ENCODE results near the gene MYO3A.
"Not testable (repeated sequence)": the region's sequence is repeated elsewhere in the genome, so short reads cannot be mapped to it uniquely, and the experiment has no call there.

Gene MYO3A

DNA sequence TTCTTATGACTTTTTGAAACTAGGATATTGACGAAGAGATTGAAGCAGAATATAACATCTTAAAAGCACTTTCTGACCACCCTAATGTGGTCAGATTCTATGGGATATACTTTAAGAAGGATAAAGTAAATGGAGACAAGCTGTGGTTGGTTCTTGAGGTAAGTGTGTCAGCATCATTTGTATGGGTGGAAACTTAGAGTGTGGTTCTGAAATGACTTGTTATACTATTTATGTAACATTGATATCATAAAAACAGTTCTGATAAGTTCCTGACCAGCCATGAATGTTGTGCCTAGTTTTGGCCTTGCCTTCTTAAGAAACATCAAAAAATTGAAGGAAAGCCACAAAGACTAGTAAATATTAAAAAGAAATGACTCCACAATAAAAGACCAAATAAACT lies 20.8 kb downstream of the MYO3A start:
- no peak overlapping the region for H3K27ac Mint-ChIP-seq
- peaks cover 8% of the 10 kb centered on the region for H3K9me3 Mint-ChIP-seq
- no peak for DNase-seq
- H3K4me3 Mint-ChIP-seq: no peak overlapping the region
- H3K36me3 Mint-ChIP-seq (ENCODE audit: low read depth): no peaks in the 10 kb centered on the region
- no peaks in the 10 kb centered on the region for H3K27me3 Mint-ChIP-seq
- no peaks in the 10 kb centered on the region for H3K4me1 Mint-ChIP-seq (ENCODE audit: low read depth)

DNA sequence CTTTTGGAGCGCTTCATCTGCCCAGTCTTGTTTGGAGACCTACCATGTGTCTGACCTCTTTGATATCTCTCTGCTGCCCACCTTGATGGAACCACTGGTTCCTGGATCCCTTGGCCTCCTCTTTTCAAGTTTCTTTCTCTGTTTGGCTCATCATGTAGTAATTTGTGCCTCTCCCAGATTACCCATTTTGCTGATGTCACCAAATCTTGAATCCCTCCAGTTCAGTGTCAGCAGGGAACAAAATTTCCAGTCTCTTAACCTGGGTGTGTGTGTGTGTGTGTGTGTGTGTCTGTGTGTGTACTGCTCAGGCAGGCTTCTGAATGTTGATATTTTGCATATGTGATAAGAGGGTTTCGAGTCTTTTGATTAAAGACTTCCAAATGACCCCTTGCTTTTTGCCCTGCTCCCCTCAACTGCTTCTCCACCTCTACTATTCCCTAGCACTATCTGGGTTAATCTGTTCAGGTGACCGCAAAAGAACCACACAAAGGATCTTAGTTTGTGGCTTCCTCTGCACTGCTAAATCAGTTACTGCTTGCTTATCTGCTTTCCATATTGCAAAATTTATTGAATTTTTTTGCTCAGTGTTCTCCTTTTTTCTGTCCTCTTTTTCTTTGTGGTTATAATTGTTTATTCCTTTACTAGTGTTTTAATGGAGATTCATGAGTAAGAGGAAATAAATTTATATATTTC lies 25.7 kb downstream of the MYO3A start:
- DNase-seq: no peak
- peaks cover 2% of the 10 kb centered on the region for H3K27me3 Mint-ChIP-seq
- H3K27ac Mint-ChIP-seq: no peak overlapping the region
- no peak overlapping the region for H3K4me3 Mint-ChIP-seq
- no peaks in the 10 kb centered on the region for H3K4me1 Mint-ChIP-seq (ENCODE audit: low read depth)
- no peaks in the 10 kb centered on the region for H3K36me3 Mint-ChIP-seq (ENCODE audit: low read depth)
- H3K9me3 Mint-ChIP-seq: peaks cover 8% of the 10 kb centered on the region

DNA sequence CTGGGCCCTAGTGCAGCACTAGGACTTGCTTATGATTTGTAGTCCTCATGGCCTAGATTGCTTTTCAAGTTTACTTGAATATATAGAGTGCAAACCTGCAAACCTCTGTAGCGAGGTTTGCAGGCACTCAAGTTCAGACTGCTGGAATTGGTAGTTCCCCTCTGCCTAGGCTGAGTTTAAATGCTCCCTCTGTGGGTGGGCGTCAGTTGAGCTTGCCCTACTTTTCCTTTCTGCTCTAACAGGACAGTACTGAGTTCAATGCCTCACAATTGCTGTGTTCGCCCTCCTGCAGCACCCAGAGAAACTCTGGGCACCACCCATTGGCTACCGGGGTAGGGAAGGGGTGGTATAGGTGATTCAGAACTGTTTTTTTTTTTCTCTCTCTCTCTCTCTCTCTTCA lies 31.6 kb downstream of the MYO3A start:
- no peaks in the 10 kb centered on the region for H3K4me1 Mint-ChIP-seq (ENCODE audit: low read depth)
- no peak for DNase-seq
- no peaks in the 10 kb centered on the region for H3K36me3 Mint-ChIP-seq (ENCODE audit: low read depth)
- H3K4me3 Mint-ChIP-seq: no peak overlapping the region
- no peaks in the 10 kb centered on the region for H3K9me3 Mint-ChIP-seq
- peaks cover 17% of the 10 kb centered on the region for H3K27me3 Mint-ChIP-seq
- no peak overlapping the region for H3K27ac Mint-ChIP-seq

GRCh38 chr10:25966844-25967243 lies 32.8 kb downstream of the MYO3A start:
- no peaks in the 10 kb centered on the region for H3K9me3 Mint-ChIP-seq
- peaks cover 15% of the 10 kb centered on the region for H3K27me3 Mint-ChIP-seq
- no peak overlapping the region for H3K4me3 Mint-ChIP-seq
- no peaks in the 10 kb centered on the region for H3K36me3 Mint-ChIP-seq (ENCODE audit: low read depth)
- DNase-seq: no peak
- H3K4me1 Mint-ChIP-seq (ENCODE audit: low read depth): no peaks in the 10 kb centered on the region
- H3K27ac Mint-ChIP-seq: no peak overlapping the region

- H3K27me3 Mint-ChIP-seq: peaks cover 9% of the 10 kb centered on the region
- no peak overlapping the region for H3K4me3 Mint-ChIP-seq
- H3K27ac Mint-ChIP-seq: no peak overlapping the region
- no peaks in the 10 kb centered on the region for H3K4me1 Mint-ChIP-seq (ENCODE audit: low read depth)
- no peaks in the 10 kb centered on the region for H3K9me3 Mint-ChIP-seq
- no peaks in the 10 kb centered on the region for H3K36me3 Mint-ChIP-seq (ENCODE audit: low read depth)
- no peak for DNase-seq
Observed at GRCh38 chr10:25972631-25973030, 38.6 kb downstream of the MYO3A start.

DNA sequence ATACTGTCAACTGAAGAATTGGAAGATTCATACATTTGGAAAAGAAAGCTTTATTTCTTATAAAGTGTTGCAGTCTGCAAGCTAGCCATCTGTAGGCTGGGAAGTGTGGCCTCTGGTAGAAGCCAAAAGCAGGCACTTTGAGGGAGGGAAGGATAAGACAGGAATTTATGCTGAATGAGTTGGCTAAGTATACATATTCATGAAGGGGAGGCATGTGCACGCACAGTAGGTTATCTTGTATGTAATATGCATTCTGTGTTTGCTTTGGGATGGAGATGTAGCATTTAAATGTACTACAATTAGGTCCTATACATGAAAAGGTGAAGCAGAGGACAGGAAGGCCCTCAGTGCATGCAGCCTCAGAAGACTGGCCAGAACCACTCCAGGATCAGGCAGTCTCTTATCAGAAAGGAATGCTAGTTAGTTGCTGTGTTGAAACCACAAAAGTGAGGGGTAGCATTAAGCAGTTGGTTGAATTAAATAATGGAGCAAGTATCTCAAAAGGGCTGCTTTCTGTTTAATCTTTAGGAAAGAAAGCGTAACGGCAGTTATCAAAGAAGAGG lies 40.9 kb downstream of the MYO3A start:
- Mint-ChIP-seq H3K27me3 (peaks cover 13% of the 10 kb centered on the region), H3K4me3 (no peak overlapping the region), H3K27ac (no peak overlapping the region), H3K4me1 (ENCODE audit: low read depth) (no peaks in the 10 kb centered on the region), H3K9me3 (no peaks in the 10 kb centered on the region), H3K36me3 (ENCODE audit: low read depth) (no peaks in the 10 kb centered on the region)
- no peak for DNase-seq

- H3K4me1 Mint-ChIP-seq (ENCODE audit: low read depth): no peaks in the 10 kb centered on the region
- no peaks in the 10 kb centered on the region for H3K36me3 Mint-ChIP-seq (ENCODE audit: low read depth)
- peaks cover 6% of the 10 kb centered on the region for H3K9me3 Mint-ChIP-seq
- no peak overlapping the region for H3K27ac Mint-ChIP-seq
- H3K4me3 Mint-ChIP-seq: no peak overlapping the region
- DNase-seq: no peak
- peaks cover 15% of the 10 kb centered on the region for H3K27me3 Mint-ChIP-seq
Observed at GRCh38 chr10:25978771-25979170, 44.7 kb downstream of the MYO3A start.

DNA sequence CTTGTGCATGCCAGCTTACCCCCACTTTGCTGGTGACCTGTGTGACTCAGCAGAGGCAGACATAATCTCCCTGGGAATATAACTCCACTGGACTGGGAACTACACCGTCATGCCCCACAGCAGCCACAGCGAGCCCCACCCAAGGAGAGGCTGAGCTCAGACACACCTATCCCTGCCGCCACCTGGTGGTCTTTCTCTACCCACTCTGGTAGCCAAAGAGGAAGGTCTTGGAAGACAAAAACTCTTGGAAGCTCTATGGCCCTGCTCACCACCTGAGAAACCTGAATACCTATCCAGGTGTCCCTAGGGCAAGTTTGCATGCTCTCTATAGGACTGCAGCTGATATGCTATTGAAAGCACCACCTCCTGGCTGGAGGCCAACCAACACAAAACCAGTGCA lies 48.1 kb downstream of the MYO3A start:
- no peak for DNase-seq
- H3K9me3 Mint-ChIP-seq: peaks cover 6% of the 10 kb centered on the region
- H3K27ac Mint-ChIP-seq: no peak overlapping the region
- H3K27me3 Mint-ChIP-seq: peaks cover 13% of the 10 kb centered on the region
- H3K4me3 Mint-ChIP-seq: no peak overlapping the region
- no peaks in the 10 kb centered on the region for H3K4me1 Mint-ChIP-seq (ENCODE audit: low read depth)
- H3K36me3 Mint-ChIP-seq (ENCODE audit: low read depth): no peaks in the 10 kb centered on the region

GRCh38 chr10:25988583-25988982 lies 54.6 kb downstream of the MYO3A start:
- no peak overlapping the region for H3K27ac Mint-ChIP-seq
- no peak for DNase-seq
- no peaks in the 10 kb centered on the region for H3K36me3 Mint-ChIP-seq (ENCODE audit: low read depth)
- H3K4me1 Mint-ChIP-seq (ENCODE audit: low read depth): no peaks in the 10 kb centered on the region
- no peak overlapping the region for H3K4me3 Mint-ChIP-seq
- no peaks in the 10 kb centered on the region for H3K9me3 Mint-ChIP-seq
- no peaks in the 10 kb centered on the region for H3K27me3 Mint-ChIP-seq

- Mint-ChIP-seq H3K36me3 (ENCODE audit: low read depth) (no peaks in the 10 kb centered on the region), H3K27ac (no peak overlapping the region), H3K27me3 (no peaks in the 10 kb centered on the region), H3K4me3 (no peak overlapping the region), H3K9me3 (no peaks in the 10 kb centered on the region), H3K4me1 (ENCODE audit: low read depth) (no peaks in the 10 kb centered on the region)
- no peak for DNase-seq
Observed at GRCh38 chr10:25989951-25990350, 55.9 kb downstream of the MYO3A start.

DNA sequence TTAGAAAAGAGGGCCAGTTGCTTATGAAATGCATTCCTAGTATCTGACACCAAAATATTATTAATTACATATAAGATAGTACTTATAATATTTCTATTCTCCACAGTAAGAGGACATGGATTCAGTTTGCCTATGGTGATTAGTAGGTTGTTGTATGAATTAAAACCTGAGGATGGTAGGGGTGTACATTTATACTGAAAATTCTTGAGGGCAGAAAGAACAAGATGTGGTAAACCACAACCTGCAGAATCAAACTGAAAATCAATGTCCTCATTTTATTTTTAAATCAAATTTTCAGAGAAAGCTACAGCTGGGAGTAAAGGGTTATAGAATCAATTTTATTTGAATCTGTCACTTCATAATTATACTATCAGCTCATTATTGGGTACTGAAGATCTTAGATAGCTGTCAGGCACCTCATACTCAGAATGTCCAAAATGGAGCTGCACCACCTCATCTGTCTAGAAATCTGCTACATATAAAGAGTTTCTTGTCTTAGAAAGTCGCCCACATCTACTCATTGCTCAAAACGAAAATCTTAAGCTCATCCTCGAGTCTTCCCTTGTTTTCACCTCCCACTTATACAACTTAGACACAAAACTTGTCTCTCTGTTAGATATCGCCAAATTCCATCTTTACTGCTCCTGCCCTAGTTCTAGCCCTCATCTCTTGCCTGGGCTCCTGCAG lies 65.4 kb downstream of the MYO3A start:
- no peaks in the 10 kb centered on the region for H3K9me3 Mint-ChIP-seq
- H3K27ac Mint-ChIP-seq: no peak overlapping the region
- H3K4me3 Mint-ChIP-seq: no peak overlapping the region
- no peaks in the 10 kb centered on the region for H3K36me3 Mint-ChIP-seq (ENCODE audit: low read depth)
- no peak for DNase-seq
- no peaks in the 10 kb centered on the region for H3K4me1 Mint-ChIP-seq (ENCODE audit: low read depth)
- H3K27me3 Mint-ChIP-seq: peaks cover 19% of the 10 kb centered on the region

GRCh38 chr10:26000971-26001370 lies 66.9 kb downstream of the MYO3A start:
- Mint-ChIP-seq H3K4me3 (no peak overlapping the region), H3K27ac (no peak overlapping the region), H3K9me3 (no peaks in the 10 kb centered on the region)

DNA sequence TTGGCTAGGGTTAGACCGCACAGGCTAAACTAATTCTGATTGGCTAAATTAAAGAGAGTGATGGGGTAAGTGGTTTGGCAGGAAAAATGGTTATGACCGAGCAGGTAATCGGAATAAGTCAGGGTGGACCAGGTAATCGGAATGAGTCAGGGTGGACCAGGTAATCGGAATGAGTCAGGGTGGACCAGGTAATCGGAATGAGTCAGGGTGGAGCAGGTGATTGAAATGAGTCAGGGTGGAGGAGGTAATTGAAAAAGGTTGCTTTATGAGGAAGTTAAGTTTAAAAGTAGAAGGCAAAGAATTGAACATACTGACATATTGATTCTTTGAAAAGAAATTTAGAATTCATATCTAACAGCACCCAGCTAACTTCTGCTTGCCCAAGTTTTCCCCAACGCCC lies 68.4 kb downstream of the MYO3A start:
- H3K36me3 Mint-ChIP-seq (ENCODE audit: low read depth); H3K4me3 Mint-ChIP-seq; DNase-seq; H3K4me1 Mint-ChIP-seq (ENCODE audit: low read depth); H3K27ac Mint-ChIP-seq; H3K9me3 Mint-ChIP-seq: not testable (repeated sequence)
- H3K27me3 Mint-ChIP-seq: peaks cover 13% of the 10 kb centered on the region

More at GRCh38 chr10:26000971-26001370, 66.9 kb downstream of the MYO3A start:
- H3K27me3 Mint-ChIP-seq: peaks cover 19% of the 10 kb centered on the region
- no peaks in the 10 kb centered on the region for H3K4me1 Mint-ChIP-seq (ENCODE audit: low read depth)
- no peak for DNase-seq
- no peaks in the 10 kb centered on the region for H3K36me3 Mint-ChIP-seq (ENCODE audit: low read depth)

GRCh38 chr10:26015092-26015491 lies 81.1 kb downstream of the MYO3A start:
- Mint-ChIP-seq H3K27ac (no peak overlapping the region), H3K27me3 (no peaks in the 10 kb centered on the region), H3K36me3 (ENCODE audit: low read depth) (no peaks in the 10 kb centered on the region), H3K9me3 (no peaks in the 10 kb centered on the region), H3K4me3 (no peak overlapping the region), H3K4me1 (ENCODE audit: low read depth) (no peaks in the 10 kb centered on the region)
- no peak for DNase-seq

DNA sequence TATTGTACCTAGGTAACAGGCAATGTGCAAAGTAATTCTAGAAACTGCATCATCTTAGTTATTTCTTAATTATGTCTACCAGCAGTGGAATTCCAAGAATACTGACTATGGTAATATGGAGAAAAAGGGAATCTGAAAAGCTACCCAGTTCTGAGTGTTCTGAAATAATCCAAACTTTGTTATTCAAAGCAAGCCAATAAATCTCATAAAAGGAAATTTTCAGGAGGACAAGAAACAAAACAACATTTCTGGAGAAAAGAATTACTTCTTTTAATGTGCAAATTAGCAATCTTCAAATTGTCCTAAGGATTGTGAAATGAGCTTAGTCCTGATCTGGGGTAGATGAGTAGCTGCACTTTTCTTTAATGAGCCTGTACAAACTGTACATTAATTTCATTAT lies 88.8 kb downstream of the MYO3A start:
- Mint-ChIP-seq H3K9me3 (no peaks in the 10 kb centered on the region), H3K27me3 (no peaks in the 10 kb centered on the region), H3K36me3 (ENCODE audit: low read depth) (no peaks in the 10 kb centered on the region), H3K4me3 (no peak overlapping the region), H3K27ac (no peak overlapping the region), H3K4me1 (ENCODE audit: low read depth) (no peaks in the 10 kb centered on the region)
- no peak for DNase-seq

Measured in activated T-cell treated with anti-CD3 and anti-CD28 coated beads, Interleukin-2, amount 50 U/mL, for 24 hours (primary cell).